CD8-positive, alpha-beta memory T cell (primary cell): ENCODE measurements around the gene THAP3. TPM values are rescaled to one million over a fixed set of nuclear protein-coding genes. Genes with fewer than 3 reads are reported as not detected.

Source experiments
- CTCF ChIA-PET: fragments of 350-600 bp; sonication (Branson Sonifier 250); formaldehyde crosslinking; loops from one replicate; lab custom pipeline; 2021; ENCODE audit warnings: antibody characterized with exemption; lab: Charles Lee
- POLR2A ChIA-PET: fragments of 350-600 bp; sonication (Branson Sonifier 250); formaldehyde crosslinking; loops from one replicate; lab custom pipeline; 2021; ENCODE audit warnings: antibody characterized with exemption; lab: Charles Lee
- DNase-seq, 5 donors: peaks; one replicate each; pipeline versions ENCODE4 v3.0.0 to v3.0.0-alpha.2; 2020 to 2022; ENCODE audit warnings: mixed read lengths in 1 of 5
- H3K27ac ChIP-seq: one replicate; pipeline ENCODE4 v1.7.0; 2013; ENCODE audit warnings: low read depth, mild to moderate bottlenecking, low read length, moderate library complexity
- H3K27me3 ChIP-seq: 2 replicates; pipeline ENCODE4 v1.7.0; 2013; ENCODE audit warnings: low read length, mild to moderate bottlenecking; ENCODE audit not compliant: insufficient read depth, poor library complexity, severe bottlenecking
- H3K36me3 ChIP-seq: 2 replicates; pipeline ENCODE4 v1.7.0; 2013; ENCODE audit warnings: mild to moderate bottlenecking, low read length, moderate library complexity; ENCODE audit not compliant: insufficient read depth
- H3K4me1 ChIP-seq: 2 replicates; pipeline ENCODE4 v1.7.0; 2013; ENCODE audit warnings: mild to moderate bottlenecking, low read length, moderate library complexity; ENCODE audit not compliant: insufficient read depth
- H3K4me3 ChIP-seq: 2 replicates; pipeline ENCODE4 v1.7.0; 2013; ENCODE audit warnings: mild to moderate bottlenecking, low read length
- H3K9me3 ChIP-seq: 2 replicates; pipeline ENCODE4 v1.7.0; 2013; ENCODE audit warnings: mild to moderate bottlenecking, low read length
- H3K27ac Mint-ChIP-seq, 8 donors: one replicate each; pipeline ENCODE4 v1.8.0; 2020 to 2021; ENCODE audit warnings: mixed read lengths in 8 of 8, mild to moderate bottlenecking in 6 of 8, inconsistent platforms in 3 of 8, moderate library complexity in 3 of 8
- H3K27me3 Mint-ChIP-seq, 2 donors: one replicate each; pipeline ENCODE4 v1.8.0; 2020 to 2021; ENCODE audit warnings: mixed read lengths in 2 of 2, mild to moderate bottlenecking in 1 of 2, moderate library complexity in 1 of 2
- H3K36me3 Mint-ChIP-seq, 3 donors: one replicate each; pipeline ENCODE4 v1.8.0; 2020 to 2021; ENCODE audit warnings: mixed read lengths in 3 of 3, inconsistent platforms in 1 of 3, mild to moderate bottlenecking in 1 of 3
- H3K4me1 Mint-ChIP-seq, 3 donors: one replicate each; pipeline ENCODE4 v1.8.0; 2020 to 2021; ENCODE audit warnings: mixed read lengths in 3 of 3, inconsistent platforms in 1 of 3, mild to moderate bottlenecking in 1 of 3
- H3K4me3 Mint-ChIP-seq, 7 donors: one replicate each; pipeline ENCODE4 v1.8.0; 2020 to 2021; ENCODE audit warnings: mixed read lengths in 7 of 7, mild to moderate bottlenecking in 6 of 7, moderate library complexity in 4 of 7, inconsistent platforms in 2 of 7
- H3K9me3 Mint-ChIP-seq, 5 donors: one replicate each; pipeline ENCODE4 v1.8.0; 2020 to 2022; ENCODE audit warnings: mixed read lengths in 5 of 5, mild to moderate bottlenecking in 3 of 5, moderate library complexity in 2 of 5, inconsistent platforms in 1 of 5
- polyA plus RNA-seq: library from polyadenylated mRNA; unstranded; fragments of 300-500 nt; fragmentation: Illumina TruSeq; gene quantifications from one replicate; pipeline ENCODE4 v1.2.3, GENCODE V29; 2021
- total RNA-seq, 2 experiments: library from RNA; stranded (reverse); gene quantifications; one replicate each; pipeline ENCODE4 v1.2.3, GENCODE V29; 2021

THAP3 gene
- total and polyA plus RNA-seq, 3 experiments from 2014 or later, result 18.3 to 24.0 (median 20.6) TPM

- H3K4me1 Mint-ChIP-seq, result peaks cover 37 to 52% (median 43%) of the 10 kb centered on the region in 3 donors
- Histone ChIP-seq H3K27ac (peak overlapping the region; percentile 88), H3K4me3 (peak overlapping the region; percentile 85), H3K27me3 (no peaks in the 10 kb centered on the region), H3K4me1 (peaks cover 30% of the 10 kb centered on the region), H3K9me3 (no peaks in the 10 kb centered on the region), H3K36me3 (no peaks in the 10 kb centered on the region)
- ChIA-PET POLR2A (interaction anchor here (0.9 to 4.0 kb wide), 5 partner anchors 9 to 204 kb away, joined by 3 to 64 read pairs (median 4); partner anchors contain the start of genes CAMTA1 and KLHL21), CTCF (interaction anchor here (0.7 to 5.2 kb wide), 5 partner anchors 19 to 90 kb away, joined by 3 to 28 read pairs (median 4); partner anchors contain the start of genes NOL9 and TAS1R1)
- H3K27me3 Mint-ChIP-seq, result no peaks in the 10 kb centered on the region
- peak overlapping the region; percentile 87 to 98 (median 96) for H3K27ac Mint-ChIP-seq
- peak overlapping the region; percentile 89 to 99 (median 96) for H3K4me3 Mint-ChIP-seq
- no peaks in the 10 kb centered on the region for H3K9me3 Mint-ChIP-seq
- peaks cover 0 to 19% (median 0%) of the 10 kb centered on the region in 3 donors for H3K36me3 Mint-ChIP-seq
- no peak for DNase-seq
These were observed 43.9 kb upstream of the THAP3 start for GRCh38 chr1:6580593-6581409.

- H3K4me1 Mint-ChIP-seq, result peaks cover 37 to 56% (median 43%) of the 10 kb centered on the region in 3 donors
- H3K27me3 Mint-ChIP-seq, result no peaks in the 10 kb centered on the region
- peaks cover 0 to 19% (median 0%) of the 10 kb centered on the region in 3 donors for H3K36me3 Mint-ChIP-seq
- H3K9me3 Mint-ChIP-seq, result no peaks in the 10 kb centered on the region
- H3K9me3 ChIP-seq, result no peaks in the 10 kb centered on the region
- ChIA-PET POLR2A (interaction anchor here (0.9 to 4.0 kb wide), 2 partner anchors 20 to 44 kb away, joined by 3 to 64 read pairs; partner anchors contain the start of gene KLHL21), CTCF (interaction anchor here (1.3 to 5.2 kb wide), 3 partner anchors 18 to 91 kb away, joined by 3 to 28 read pairs (median 13); partner anchors contain the start of genes NOL9 and TAS1R1)
- DNase-seq, result no peak
- no peaks in the 10 kb centered on the region for H3K36me3 ChIP-seq
- H3K27ac ChIP-seq, result peak overlapping the region; percentile 25
- H3K4me3 ChIP-seq, result no peak overlapping the region
- H3K4me1 ChIP-seq, result peaks cover 30% of the 10 kb centered on the region
- H3K4me3 Mint-ChIP-seq, result peak overlapping the region; percentile 61 to 99 (median 96)
- peak overlapping the region; percentile 86 to 98 (median 92) for H3K27ac Mint-ChIP-seq
- H3K27me3 ChIP-seq, result no peaks in the 10 kb centered on the region
These were observed 42.9 kb upstream of the THAP3 start for GRCh38 chr1:6581561-6582305.

- Mint-ChIP-seq H3K9me3 (no peaks in the 10 kb centered on the region), H3K4me1 (peaks cover 37 to 61% (median 43%) of the 10 kb centered on the region in 3 donors), H3K36me3 (peaks cover 0 to 22% (median 0%) of the 10 kb centered on the region in 3 donors), H3K4me3 (peak overlapping the region; percentile 38 to 99 (median 95)), H3K27ac (peak overlapping the region; percentile 71 to 98 (median 81)), H3K27me3 (no peaks in the 10 kb centered on the region)
- no peak for DNase-seq
- H3K4me3 ChIP-seq, result no peak overlapping the region
- ChIA-PET CTCF (interaction anchor here (1.3 to 5.2 kb wide), 3 partner anchors 18 to 92 kb away, joined by 3 to 28 read pairs (median 13); partner anchors contain the start of genes NOL9 and TAS1R1), POLR2A (interaction anchor here (0.9 to 4.0 kb wide), 2 partner anchors 19 to 44 kb away, joined by 3 to 64 read pairs; partner anchors contain the start of gene KLHL21)
- no peaks in the 10 kb centered on the region for H3K9me3 ChIP-seq
- H3K27ac ChIP-seq, result no peak overlapping the region
- no peaks in the 10 kb centered on the region for H3K27me3 ChIP-seq
- H3K4me1 ChIP-seq, result peaks cover 30% of the 10 kb centered on the region
- no peaks in the 10 kb centered on the region for H3K36me3 ChIP-seq
These were observed 42.3 kb upstream of the THAP3 start for GRCh38 chr1:6582370-6582769.

GRCh38 chr1:6584126-6585080 lies 40.3 kb upstream of the THAP3 start:
- Mint-ChIP-seq H3K4me1 (peaks cover 36 to 61% (median 39%) of the 10 kb centered on the region in 3 donors), H3K27me3 (no peaks in the 10 kb centered on the region), H3K9me3 (no peaks in the 10 kb centered on the region), H3K27ac (peak overlapping the region in 6 of 8 donors; percentile 31 to 96 (median 66)), H3K4me3 (peak overlapping the region in 1 of 7 donors; percentile 69), H3K36me3 (peaks cover 0 to 41% (median 0%) of the 10 kb centered on the region in 3 donors)
- no peak overlapping the region for H3K27ac ChIP-seq
- H3K9me3 ChIP-seq, result no peaks in the 10 kb centered on the region
- no peak for DNase-seq
- ChIA-PET POLR2A (interaction anchor here (1.0 kb wide), 1 partner anchor 13 kb away, joined by 3 read pairs; no protein-coding TSS in a partner anchor), CTCF (no interaction called here)
- no peaks in the 10 kb centered on the region for H3K36me3 ChIP-seq
- H3K4me1 ChIP-seq, result peaks cover 26% of the 10 kb centered on the region
- H3K27me3 ChIP-seq, result no peaks in the 10 kb centered on the region
- no peak overlapping the region for H3K4me3 ChIP-seq

- Mint-ChIP-seq H3K4me1 (peaks cover 31 to 61% (median 33%) of the 10 kb centered on the region in 3 donors), H3K27me3 (no peaks in the 10 kb centered on the region), H3K4me3 (peak overlapping the region in 1 of 7 donors; percentile 69), H3K27ac (peak overlapping the region in 6 of 8 donors; percentile 4 to 94 (median 56)), H3K36me3 (peaks cover 0 to 44% (median 0%) of the 10 kb centered on the region in 3 donors), H3K9me3 (no peaks in the 10 kb centered on the region)
- Histone ChIP-seq H3K27ac (peak overlapping the region; percentile 16), H3K4me3 (no peak overlapping the region), H3K4me1 (peaks cover 24% of the 10 kb centered on the region), H3K36me3 (no peaks in the 10 kb centered on the region), H3K27me3 (no peaks in the 10 kb centered on the region), H3K9me3 (no peaks in the 10 kb centered on the region)
- POLR2A ChIA-PET, result interaction anchor here (1.0 kb wide), 1 partner anchor 12 kb away, joined by 3 read pairs; no protein-coding TSS in a partner anchor
- no peak for DNase-seq
- CTCF ChIA-PET, result no interaction called here
These were observed 39.5 kb upstream of the THAP3 start for GRCh38 chr1:6585081-6585722.

GRCh38 chr1:6585841-6586240 lies 38.8 kb upstream of the THAP3 start:
- peaks cover 0 to 49% (median 0%) of the 10 kb centered on the region in 3 donors for H3K36me3 Mint-ChIP-seq
- ChIA-PET POLR2A (no interaction called here), CTCF (no interaction called here)
- no peak overlapping the region for H3K27ac ChIP-seq
- H3K27me3 Mint-ChIP-seq, result no peaks in the 10 kb centered on the region
- no peaks in the 10 kb centered on the region for H3K9me3 ChIP-seq
- no peak overlapping the region for H3K4me3 Mint-ChIP-seq
- no peaks in the 10 kb centered on the region for H3K36me3 ChIP-seq
- peaks cover 28 to 61% (median 28%) of the 10 kb centered on the region in 3 donors for H3K4me1 Mint-ChIP-seq
- no peak overlapping the region for H3K27ac Mint-ChIP-seq
- no peaks in the 10 kb centered on the region for H3K27me3 ChIP-seq
- H3K4me1 ChIP-seq, result peaks cover 18% of the 10 kb centered on the region
- no peak for DNase-seq
- H3K9me3 Mint-ChIP-seq, result no peaks in the 10 kb centered on the region
- H3K4me3 ChIP-seq, result no peak overlapping the region
